Measurements from ENCODE around the gene RNF223.

RNF223 gene

GRCh38 chr1:1118011-1118875 is 44.1 kb upstream of the RNF223 start:
- FAIRE-seq = no peak
- no peak for TF ChIP-seq PAX5 (IDR thresholded peaks at IDR 0.05; ENCODE audit: insufficient read depth, low read length, severe bottlenecking)
- TF ChIP-seq POLR2A (IDR thresholded peaks at IDR 0.05; ENCODE audit: low read depth, low read length) = no peak
- TF ChIP-seq TAF1 (IDR thresholded peaks at IDR 0.05; ENCODE audit: low read depth, low read length) = no peak
- no peak for TF ChIP-seq POLR2AphosphoS5 (IDR thresholded peaks at IDR 0.05; ENCODE audit: low read depth, low read length)
- TF ChIP-seq SPI1 (IDR thresholded peaks at IDR 0.05; ENCODE audit: low read depth, low read length) = no peak
- TF ChIP-seq POU2F2 (IDR thresholded peaks at IDR 0.05; ENCODE audit: low read depth, low read length) = no peak
- no peak for DNase-seq (ENCODE audit: insufficient read length, low spot score)

GRCh38 chr1:1117469-1117831 is 43.3 kb upstream of the RNF223 start:
- FAIRE-seq (no peak), DNase-seq (ENCODE audit: insufficient read length, low spot score) (no peak)
- TF ChIP-seq SPI1 (IDR thresholded peaks at IDR 0.05; ENCODE audit: low read depth, low read length) = no peak
- TF ChIP-seq TAF1 (IDR thresholded peaks at IDR 0.05; ENCODE audit: low read depth, low read length) = no peak
- no peak for TF ChIP-seq POU2F2 (IDR thresholded peaks at IDR 0.05; ENCODE audit: low read depth, low read length)
- TF ChIP-seq POLR2A (IDR thresholded peaks at IDR 0.05; ENCODE audit: low read depth, low read length) = no peak
- no peak for TF ChIP-seq POLR2AphosphoS5 (IDR thresholded peaks at IDR 0.05; ENCODE audit: low read depth, low read length)
- TF ChIP-seq PAX5 (IDR thresholded peaks at IDR 0.05; ENCODE audit: insufficient read depth, low read length, severe bottlenecking) = no peak

- no peak for DNase-seq (ENCODE audit: insufficient read length, low spot score)
- no peak for FAIRE-seq
- TF ChIP-seq POU2F2 (IDR thresholded peaks at IDR 0.05; ENCODE audit: low read depth, low read length) (no peak), SPI1 (IDR thresholded peaks at IDR 0.05; ENCODE audit: low read depth, low read length) (no peak)
Observed at GRCh38 chr1:1116701-1117468, 42.8 kb upstream of the RNF223 start.

GRCh38 chr1:1115786-1116700 is 41.9 kb upstream of the RNF223 start, which contains the start of gene C1orf159:
TSS of gene C1orf159 (minus strand) at chr1:1116089. CDS start at chr1:1091543, 24,546 bp downstream.
- FAIRE-seq (peak; percentile 95), DNase-seq (ENCODE audit: insufficient read length, low spot score) (peak; percentile 99)
- TF ChIP-seq POLR2A (IDR thresholded peaks at IDR 0.05; ENCODE audit: low read depth, low read length) (no peak), TAF1 (IDR thresholded peaks at IDR 0.05; ENCODE audit: low read depth, low read length) (no peak), POLR2AphosphoS5 (IDR thresholded peaks at IDR 0.05; ENCODE audit: low read depth, low read length) (no peak), POU2F2 (IDR thresholded peaks at IDR 0.05; ENCODE audit: low read depth, low read length) (no peak), PAX5 (IDR thresholded peaks at IDR 0.05; ENCODE audit: insufficient read depth, low read length, severe bottlenecking) (no peak), SPI1 (IDR thresholded peaks at IDR 0.05; ENCODE audit: low read depth, low read length) (no peak)

GRCh38 chr1:1115136-1115785 is 41.2 kb upstream of the RNF223 start:
- FAIRE-seq = no peak
- no peak for DNase-seq (ENCODE audit: insufficient read length, low spot score)
- no peak for TF ChIP-seq SPI1 (IDR thresholded peaks at IDR 0.05; ENCODE audit: low read depth, low read length)
- no peak for TF ChIP-seq POLR2AphosphoS5 (IDR thresholded peaks at IDR 0.05; ENCODE audit: low read depth, low read length)
- TF ChIP-seq PAX5 (IDR thresholded peaks at IDR 0.05; ENCODE audit: insufficient read depth, low read length, severe bottlenecking) = no peak
- TF ChIP-seq POLR2A (IDR thresholded peaks at IDR 0.05; ENCODE audit: low read depth, low read length) = no peak
- TF ChIP-seq TAF1 (IDR thresholded peaks at IDR 0.05; ENCODE audit: low read depth, low read length) = no peak
- TF ChIP-seq POU2F2 (IDR thresholded peaks at IDR 0.05; ENCODE audit: low read depth, low read length) = no peak

- no peak for FAIRE-seq
Observed at GRCh38 chr1:1114431-1114830, 40.3 kb upstream of the RNF223 start.

GRCh38 chr1:1112237-1112985 is 38.3 kb upstream of the RNF223 start:
- TF ChIP-seq POU2F2 (IDR thresholded peaks at IDR 0.05; ENCODE audit: low read depth, low read length) (no peak), POLR2A (IDR thresholded peaks at IDR 0.05; ENCODE audit: low read depth, low read length) (no peak), SPI1 (IDR thresholded peaks at IDR 0.05; ENCODE audit: low read depth, low read length) (no peak), PAX5 (IDR thresholded peaks at IDR 0.05; ENCODE audit: insufficient read depth, low read length, severe bottlenecking) (no peak), TAF1 (IDR thresholded peaks at IDR 0.05; ENCODE audit: low read depth, low read length) (no peak), POLR2AphosphoS5 (IDR thresholded peaks at IDR 0.05; ENCODE audit: low read depth, low read length) (no peak)
- FAIRE-seq = no peak
- DNase-seq (ENCODE audit: insufficient read length, low spot score) = no peak

More at GRCh38 chr1:1114431-1114830, 40.3 kb upstream of the RNF223 start:
- TF ChIP-seq SPI1 (IDR thresholded peaks at IDR 0.05; ENCODE audit: low read depth, low read length) (no peak), POLR2A (IDR thresholded peaks at IDR 0.05; ENCODE audit: low read depth, low read length) (no peak), PAX5 (IDR thresholded peaks at IDR 0.05; ENCODE audit: insufficient read depth, low read length, severe bottlenecking) (no peak)
- DNase-seq (ENCODE audit: insufficient read length, low spot score) = no peak

All from GM12891 (cell line).